Caco-2 (cell line): Measurements from ENCODE around the gene PDE9A. TPM values are rescaled to one million over a fixed set of nuclear protein-coding genes. Genes with fewer than 3 reads are reported as not detected.

ENCODE experiments used
- BruUV-seq: library from RNA; stranded (reverse); fragments of 400-500 nt; replicated peaks from 2 replicates; lab custom pipeline; 2021; lab: Mats Ljungman, UMichigan
- CTCF ChIA-PET: fragments of 300-600 bp; sonication (Branson Sonifier 250); formaldehyde crosslinking; loops from one replicate; lab custom pipeline; 2022; ENCODE audit warnings: antibody characterized with exemption; lab: Charles Lee
- POLR2A ChIA-PET: fragments of 300-600 bp; sonication (Branson Sonifier 250); formaldehyde crosslinking; loops from one replicate; lab custom pipeline; 2022; ENCODE audit warnings: antibody characterized with exemption; lab: Charles Lee
- DNase-seq, 2 experiments: peaks; one replicate each; pipeline versions ENCODE4 v3.0.0 to v3.0.0-alpha.2; 2020 to 2022
- H3K27me3 ChIP-seq: replicated peaks from 2 replicates; pipeline ENCODE4 v1.6.0; 2011; ENCODE audit warnings: low read length; ENCODE audit not compliant: control insufficient read depth, insufficient read depth
- H3K36me3 ChIP-seq: 2 replicates; pipeline ENCODE4 v1.5.1; 2011; ENCODE audit warnings: low read length; ENCODE audit not compliant: control insufficient read depth, insufficient read depth
- H3K4me1 ChIP-seq: fragments of 250-450 bp; sonication (Bioruptor Pico); 2 replicates; pipeline ENCODE4 v1.5.1; 2020; ENCODE audit warnings: mild to moderate bottlenecking
- H3K4me3 ChIP-seq: 2 replicates; pipeline ENCODE4 v1.5.1; 2011; ENCODE audit warnings: low read depth, mild to moderate bottlenecking, control low read depth, low read length
- H3K9me3 ChIP-seq: fragments of 250-450 bp; sonication (Bioruptor Pico); 2 replicates; pipeline ENCODE4 v1.5.1; 2020; ENCODE audit warnings: mild to moderate bottlenecking, moderate library complexity
- H3K27ac Mint-ChIP-seq: one replicate; pipeline ENCODE4 v1.8.0; 2022; ENCODE audit warnings: mixed read lengths; ENCODE audit not compliant: unreplicated experiment
- H3K27me3 Mint-ChIP-seq: one replicate; pipeline ENCODE4 v1.8.0; 2022; ENCODE audit warnings: mixed read lengths; ENCODE audit not compliant: insufficient read depth, unreplicated experiment
- H3K36me3 Mint-ChIP-seq: one replicate; pipeline ENCODE4 v1.8.0; 2022; ENCODE audit warnings: mild to moderate bottlenecking, mixed read lengths; ENCODE audit not compliant: insufficient read depth, unreplicated experiment
- H3K4me1 Mint-ChIP-seq: one replicate; pipeline ENCODE4 v1.8.0; 2022; ENCODE audit warnings: low read depth, mixed read lengths; ENCODE audit not compliant: unreplicated experiment
- H3K4me3 Mint-ChIP-seq: one replicate; pipeline ENCODE4 v1.8.0; 2022; ENCODE audit warnings: mild to moderate bottlenecking, moderate library complexity, mixed read lengths; ENCODE audit not compliant: unreplicated experiment
- H3K9me3 Mint-ChIP-seq: one replicate; pipeline ENCODE4 v1.8.0; 2022; ENCODE audit warnings: mixed read lengths; ENCODE audit not compliant: unreplicated experiment
- intact Hi-C: fragments of 100-400 bp; cut with micrococcal nuclease; formaldehyde crosslinking; loops from one replicate; pipeline ENCODE4 v1.10.0; 2022; ENCODE audit not compliant: unreplicated experiment
- total RNA-seq: library from RNA; stranded (reverse); gene quantifications from 2 replicates; pipeline ENCODE4 v1.2.3, GENCODE V29; 2022
- TF ChIP-seq, protein P1 (sequence below), 2 experiments: fragments of 200-600 bp in 1 of 2; IDR thresholded peaks; 1 replicate in 1 of 2; 2 replicates in 1 of 2; pipeline versions ENCODE4 v1.5.1 to v1.8.0; 2011 to 2022; ENCODE audit warnings: antibody characterized with exemption in 1 of 2, control low read depth in 1 of 2, inconsistent platforms in 1 of 2, low read depth in 1 of 2, low read length in 1 of 2, mild to moderate bottlenecking in 1 of 2, moderate library complexity in 1 of 2; ENCODE audit not compliant: insufficient read depth in 1 of 2, severe bottlenecking in 1 of 2, unreplicated experiment in 1 of 2

PDE9A gene
- total RNA-seq, 1 experiment from 2014 or later = 9.7 TPM

- no peaks in the 10 kb centered on the region for H3K36me3 Mint-ChIP-seq
Observed at GRCh38 chr21:42747746-42748351, 94.4 kb downstream of the PDE9A start.

DNA sequence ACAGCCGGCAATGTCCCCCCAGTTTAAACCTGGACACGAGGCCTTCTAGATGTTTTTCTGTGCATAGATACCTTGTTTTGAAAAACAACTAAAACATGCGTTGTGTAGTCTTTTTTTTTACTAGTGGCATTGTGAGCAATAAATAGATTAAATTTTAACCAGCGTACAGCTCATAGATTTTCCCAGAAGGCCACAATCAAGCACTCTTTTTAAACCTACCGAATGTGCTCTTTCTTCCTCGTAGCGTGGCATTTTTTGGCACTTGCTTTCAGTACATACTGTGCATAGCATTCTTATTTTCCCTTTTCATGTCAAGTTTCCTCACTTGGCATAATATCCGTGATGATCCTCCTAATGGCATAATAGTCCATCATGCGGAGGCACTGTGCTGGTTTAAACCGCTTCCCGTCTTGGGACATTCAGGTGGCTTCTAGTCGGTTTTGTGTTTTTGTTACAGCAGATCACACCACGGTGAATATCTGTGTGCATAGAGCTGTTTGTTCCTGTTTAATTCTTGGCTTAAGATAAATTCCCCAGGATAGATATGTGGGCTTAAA lies 95.3 kb downstream of the PDE9A start:
- Mint-ChIP-seq H3K4me3 (no peak overlapping the region), H3K9me3 (no peaks in the 10 kb centered on the region), H3K4me1 (no peaks in the 10 kb centered on the region), H3K27me3 (no peaks in the 10 kb centered on the region), H3K36me3 (no peaks in the 10 kb centered on the region), H3K27ac (no peak overlapping the region)
- no peaks in the 10 kb centered on the region for H3K27me3 ChIP-seq
- no peaks in the 10 kb centered on the region for H3K4me1 ChIP-seq
- CTCF ChIA-PET = no interaction called here
- BruUV-seq = no TSS peak
- no peaks in the 10 kb centered on the region for H3K36me3 ChIP-seq
- POLR2A ChIA-PET = no interaction called here
- TF ChIP-seq, protein P1, sequence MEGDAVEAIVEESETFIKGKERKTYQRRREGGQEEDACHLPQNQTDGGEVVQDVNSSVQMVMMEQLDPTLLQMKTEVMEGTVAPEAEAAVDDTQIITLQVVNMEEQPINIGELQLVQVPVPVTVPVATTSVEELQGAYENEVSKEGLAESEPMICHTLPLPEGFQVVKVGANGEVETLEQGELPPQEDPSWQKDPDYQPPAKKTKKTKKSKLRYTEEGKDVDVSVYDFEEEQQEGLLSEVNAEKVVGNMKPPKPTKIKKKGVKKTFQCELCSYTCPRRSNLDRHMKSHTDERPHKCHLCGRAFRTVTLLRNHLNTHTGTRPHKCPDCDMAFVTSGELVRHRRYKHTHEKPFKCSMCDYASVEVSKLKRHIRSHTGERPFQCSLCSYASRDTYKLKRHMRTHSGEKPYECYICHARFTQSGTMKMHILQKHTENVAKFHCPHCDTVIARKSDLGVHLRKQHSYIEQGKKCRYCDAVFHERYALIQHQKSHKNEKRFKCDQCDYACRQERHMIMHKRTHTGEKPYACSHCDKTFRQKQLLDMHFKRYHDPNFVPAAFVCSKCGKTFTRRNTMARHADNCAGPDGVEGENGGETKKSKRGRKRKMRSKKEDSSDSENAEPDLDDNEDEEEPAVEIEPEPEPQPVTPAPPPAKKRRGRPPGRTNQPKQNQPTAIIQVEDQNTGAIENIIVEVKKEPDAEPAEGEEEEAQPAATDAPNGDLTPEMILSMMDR (IDR thresholded peaks at IDR 0.05; ENCODE audit: insufficient read depth in 1 of 2, low read depth in 1 of 2, low read length in 1 of 2, severe bottlenecking in 1 of 2, unreplicated experiment in 1 of 2) = no peak
- H3K9me3 ChIP-seq = no peaks in the 10 kb centered on the region
- no peak for DNase-seq
- no peak overlapping the region for H3K4me3 ChIP-seq
- intact Hi-C loops = no loop called here

More at GRCh38 chr21:42747746-42748351, 94.4 kb downstream of the PDE9A start:
- Mint-ChIP-seq H3K4me1 (no peaks in the 10 kb centered on the region), H3K4me3 (no peak overlapping the region), H3K27me3 (no peaks in the 10 kb centered on the region), H3K27ac (no peak overlapping the region), H3K9me3 (no peaks in the 10 kb centered on the region)
- no peaks in the 10 kb centered on the region for H3K27me3 ChIP-seq
- no peak for DNase-seq
- no TSS peak for BruUV-seq
- H3K4me1 ChIP-seq = no peaks in the 10 kb centered on the region
- no peaks in the 10 kb centered on the region for H3K36me3 ChIP-seq
- CTCF ChIA-PET = no interaction called here
- intact Hi-C loops = no loop called here
- no peak overlapping the region for H3K4me3 ChIP-seq
- TF ChIP-seq, protein P1 (IDR thresholded peaks at IDR 0.05; ENCODE audit: insufficient read depth in 1 of 2, low read depth in 1 of 2, low read length in 1 of 2, severe bottlenecking in 1 of 2, unreplicated experiment in 1 of 2) = no peak
- no peaks in the 10 kb centered on the region for H3K9me3 ChIP-seq
- POLR2A ChIA-PET = no interaction called here

- Histone ChIP-seq H3K4me1 (no peaks in the 10 kb centered on the region), H3K9me3 (no peaks in the 10 kb centered on the region), H3K27me3 (no peaks in the 10 kb centered on the region), H3K4me3 (no peak overlapping the region), H3K36me3 (no peaks in the 10 kb centered on the region)
- TF ChIP-seq, protein P1 (IDR thresholded peaks at IDR 0.05; ENCODE audit: insufficient read depth in 1 of 2, low read depth in 1 of 2, low read length in 1 of 2, severe bottlenecking in 1 of 2, unreplicated experiment in 1 of 2) = no peak
- no peaks in the 10 kb centered on the region for H3K9me3 Mint-ChIP-seq
- CTCF ChIA-PET = no interaction called here
- H3K27ac Mint-ChIP-seq = no peak overlapping the region
- no peak overlapping the region for H3K4me3 Mint-ChIP-seq
- intact Hi-C loops = no loop called here
- POLR2A ChIA-PET = no interaction called here
- H3K4me1 Mint-ChIP-seq = no peaks in the 10 kb centered on the region
- no peaks in the 10 kb centered on the region for H3K36me3 Mint-ChIP-seq
- H3K27me3 Mint-ChIP-seq = no peaks in the 10 kb centered on the region
- no peak for DNase-seq
- no TSS peak for BruUV-seq
Observed at GRCh38 chr21:42750737-42751530, 97.5 kb downstream of the PDE9A start.
